NCI-H2171 treated with DMSO at 0.1 percent for 48 hours (cell line): Measurements from ENCODE around the gene KRTAP9-8.
"Not testable (repeated sequence)": the region's sequence is repeated elsewhere in the genome, so short reads cannot be mapped to it uniquely, and the experiment has no call there.

Experiments
- DNase-seq: peaks from one replicate; lab custom pipeline; 2025; lab: John Stamatoyannopoulos, UW

KRTAP9-8 gene

GRCh38 chr17:41255381-41256290 is 17.8 kb downstream of the KRTAP9-8 start, which contains the start of gene KRTAP9-9:
KRTAP9-9 (plus strand) TSS chr17:41255384.
- DNase-seq = not testable (repeated sequence)

DNA sequence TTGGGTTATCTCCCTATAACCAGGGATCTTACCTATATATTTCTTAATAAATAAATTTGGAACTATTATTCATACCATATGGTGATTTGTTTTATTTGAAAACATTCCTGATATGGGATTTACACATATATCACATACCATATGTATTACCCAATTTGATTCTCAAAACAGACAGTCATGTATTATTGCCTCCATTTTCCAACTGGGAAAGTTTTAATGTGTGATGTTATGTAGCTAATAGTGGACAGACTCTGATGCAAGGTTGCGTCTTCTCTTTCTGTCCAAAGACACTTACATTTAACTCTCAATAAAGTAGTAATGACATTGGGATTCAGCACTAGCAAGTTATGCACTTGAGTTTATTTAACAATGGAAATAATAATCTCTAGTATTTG is 18.5 kb downstream of the KRTAP9-8 start:
- no peak for DNase-seq

GRCh38 chr17:41258406-41258805 is 20.6 kb downstream of the KRTAP9-8 start:
- DNase-seq = no peak

DNA sequence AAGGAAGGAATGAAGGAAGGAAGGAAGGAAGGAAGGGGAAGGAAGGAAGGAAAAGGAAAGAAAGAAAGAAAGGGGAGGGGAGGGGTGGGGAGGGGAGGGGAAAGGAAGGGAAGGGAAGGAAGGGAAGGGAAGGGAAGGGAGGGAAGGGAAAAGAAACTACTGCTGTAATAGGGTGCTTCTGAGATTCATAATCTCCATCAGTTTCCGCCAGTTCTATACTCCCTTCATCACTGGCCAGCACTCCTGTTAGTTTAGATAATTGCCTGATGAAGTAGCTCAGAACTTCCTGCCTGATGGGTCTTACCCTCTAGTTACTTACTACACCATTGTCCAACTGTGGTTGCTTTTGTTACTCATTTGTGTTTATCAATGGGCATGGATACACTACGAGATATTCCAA is 25.4 kb downstream of the KRTAP9-8 start:
- no peak for DNase-seq

- no peak for DNase-seq
These were observed 26.8 kb downstream of the KRTAP9-8 start for GRCh38 chr17:41264599-41264998.

GRCh38 chr17:41265078-41265477 is 27.3 kb downstream of the KRTAP9-8 start, which contains the start of gene KRTAP9-6:
KRTAP9-6 (plus strand) TSS chr17:41265378; CDS start chr17:41265378, 0 bp downstream.
- DNase-seq = no peak

DNA sequence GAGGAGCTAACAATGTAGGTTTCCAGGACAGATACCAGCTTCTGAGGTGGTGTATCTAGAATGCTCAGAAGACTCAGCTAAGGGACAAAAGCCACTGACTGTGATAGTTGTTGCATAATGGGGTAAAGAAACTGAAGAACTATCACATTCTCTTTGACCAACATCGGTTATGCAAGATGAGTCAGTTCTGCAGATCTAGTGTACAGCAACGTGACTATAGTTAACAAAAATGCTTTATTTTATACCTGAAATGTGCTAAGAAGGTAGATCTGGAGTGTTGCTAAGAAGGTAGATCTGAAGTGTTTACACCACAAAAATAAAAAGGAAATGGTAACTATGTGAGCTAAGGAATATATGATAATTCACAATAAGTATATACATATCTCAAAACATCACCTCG is 29.9 kb downstream of the KRTAP9-8 start:
- DNase-seq = no peak

GRCh38 chr17:41271323-41271722 is 33.5 kb downstream of the KRTAP9-8 start:
- DNase-seq = not testable (repeated sequence)

- DNase-seq = no peak
These were observed 34.1 kb downstream of the KRTAP9-8 start for GRCh38 chr17:41271858-41272257.

GRCh38 chr17:41275648-41276190 is 37.9 kb downstream of the KRTAP9-8 start, which contains the start of gene KRTAP9-7:
KRTAP9-7 (plus strand) TSS chr17:41275698; CDS start chr17:41275698, 0 bp downstream.
- not testable (repeated sequence) for DNase-seq

DNA sequence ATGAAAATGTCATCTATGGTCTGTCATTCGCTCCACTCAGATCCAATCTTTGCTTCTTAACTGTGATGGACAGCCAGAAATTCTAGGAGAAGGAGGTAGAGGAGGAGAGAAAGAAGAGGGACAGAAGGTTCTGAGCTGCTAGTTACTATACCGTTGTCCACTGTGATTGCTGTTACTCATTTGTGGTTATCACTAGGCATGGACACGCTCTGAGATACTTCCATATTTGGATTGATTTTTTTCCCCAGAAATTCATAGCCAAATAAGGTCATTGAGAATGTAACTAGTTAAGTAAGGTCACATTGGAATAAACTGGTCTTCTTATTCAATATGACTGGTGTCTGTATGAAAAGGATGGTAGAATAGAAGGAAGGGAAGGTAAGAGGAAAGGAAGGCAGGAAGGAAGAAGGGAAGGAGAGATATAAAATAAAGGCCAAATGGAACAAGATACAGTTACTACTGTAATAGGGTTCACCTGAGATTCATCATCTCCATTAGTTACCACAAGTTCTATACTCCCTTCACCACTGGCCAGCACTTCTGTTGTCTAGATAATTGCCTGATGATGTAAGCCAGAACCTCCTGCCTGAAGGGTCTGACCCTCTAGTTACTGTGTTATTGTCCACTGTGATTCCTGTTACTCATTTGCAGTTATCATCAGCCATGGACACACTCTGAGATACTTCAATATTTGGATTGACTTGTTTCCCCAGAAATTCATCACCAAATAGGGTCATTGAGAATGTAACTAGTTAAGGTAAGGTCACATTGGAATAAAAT is 40.6 kb downstream of the KRTAP9-8 start:
- DNase-seq = no peak

GRCh38 chr17:41284043-41284442 is 46.2 kb downstream of the KRTAP9-8 start:
- no peak for DNase-seq

DNA sequence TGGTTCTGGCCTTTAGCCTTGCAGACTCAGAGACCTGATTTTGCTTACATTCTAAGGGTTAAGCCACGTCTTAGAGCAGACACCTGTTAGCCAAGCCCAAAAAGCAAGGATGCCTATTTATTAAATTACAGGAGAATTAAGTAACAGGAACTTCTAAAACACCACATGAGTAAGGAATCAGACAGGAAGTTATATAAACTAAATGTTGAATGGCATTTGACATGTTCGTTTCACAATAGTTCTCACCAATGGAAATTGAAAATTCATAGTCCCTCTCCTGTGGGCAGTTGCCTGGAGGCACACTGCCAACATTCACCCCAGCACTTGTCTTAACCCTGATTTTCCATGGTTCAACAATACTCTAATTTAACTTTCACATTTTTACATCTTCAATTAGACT is 46.7 kb downstream of the KRTAP9-8 start:
- no peak for DNase-seq

DNA sequence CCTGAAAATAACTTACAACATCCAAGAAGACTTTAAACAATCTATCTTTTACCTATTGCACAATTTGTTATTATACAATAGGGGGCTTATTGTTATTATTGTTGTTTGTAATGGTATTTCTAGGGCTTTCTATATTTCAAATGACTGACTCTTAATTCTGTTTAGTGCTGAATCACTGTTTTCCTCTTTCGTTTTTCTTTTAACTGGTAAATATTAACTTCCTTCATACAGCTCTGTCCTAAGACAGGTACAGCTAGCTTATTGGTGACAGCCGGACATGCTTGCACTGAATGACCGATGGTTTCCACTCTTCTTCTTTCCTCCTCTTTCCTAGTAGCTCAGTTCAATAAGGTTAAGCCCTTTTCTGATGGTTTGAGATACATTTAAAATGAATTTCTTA is 49.3 kb downstream of the KRTAP9-8 start:
- DNase-seq = no peak
